HG02885 (cell line): ENCODE data around the gene CIDEA.

Experiments
- ATAC-seq: cut with Tn5 transposase; IDR thresholded peaks from one replicate; pipeline ENCODE4 v1.9.1; 2021; ENCODE audit warnings: mild to moderate bottlenecking; ENCODE audit not compliant: unreplicated experiment, poor library complexity

The CIDEA gene

DNA sequence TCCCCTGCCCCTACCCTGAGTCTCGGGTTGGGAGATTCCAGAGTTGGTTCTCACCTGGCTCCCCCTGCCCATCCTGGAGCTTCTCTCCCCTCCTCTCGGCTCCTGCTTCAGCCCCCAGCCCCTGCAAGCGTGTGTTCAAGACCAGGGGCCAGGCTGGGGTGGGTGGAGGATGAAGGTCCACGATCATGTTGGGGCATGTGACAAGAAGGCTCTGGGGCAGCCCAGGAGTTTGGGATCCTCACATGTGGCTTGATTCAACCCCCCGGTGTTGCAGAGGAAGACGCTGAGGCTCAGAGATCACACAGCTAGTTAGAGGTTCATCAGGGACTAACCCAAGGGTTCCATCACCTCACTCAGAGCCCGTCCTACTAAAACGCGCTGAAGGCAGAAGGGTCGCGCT, 39.7 kb downstream of the CIDEA start:
- ATAC-seq, result no peak

- no peak for ATAC-seq
Measured at GRCh38 chr18:12295389-12296086, 41.4 kb downstream of the CIDEA start.

GRCh38 chr18:12296087-12296403, 41.9 kb downstream of the CIDEA start:
- ATAC-seq, result no peak

GRCh38 chr18:12296457-12296856, 42.3 kb downstream of the CIDEA start:
- no peak for ATAC-seq

- ATAC-seq, result no peak
Measured at GRCh38 chr18:12299862-12300261, 45.7 kb downstream of the CIDEA start.

- no peak for ATAC-seq
Measured at GRCh38 chr18:12301263-12302005, 47.3 kb downstream of the CIDEA start.

- ATAC-seq, result no peak
Measured at GRCh38 chr18:12302391-12303147, 48.4 kb downstream of the CIDEA start.

GRCh38 chr18:12304351-12305210, 50.4 kb downstream of the CIDEA start:
- ATAC-seq, result no peak

DNA sequence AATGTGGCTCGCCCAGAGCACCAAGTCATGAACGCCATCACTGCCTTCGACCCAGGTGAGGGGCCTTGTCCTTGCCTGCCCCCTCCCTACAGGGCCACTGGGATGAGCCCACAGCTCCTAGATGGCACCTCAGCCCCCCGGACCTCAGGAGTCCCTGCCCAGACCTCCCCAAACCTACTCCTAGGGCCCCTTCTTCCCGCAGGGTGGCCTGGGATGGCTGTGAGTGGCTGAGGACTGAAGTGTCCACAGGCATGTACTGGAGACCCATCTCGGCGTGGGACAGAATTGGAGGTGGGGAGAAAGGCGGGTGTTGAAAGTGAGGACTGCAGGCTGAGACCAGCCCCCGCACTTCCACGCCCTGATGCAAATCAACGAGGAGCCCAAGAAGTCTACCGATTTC, 51.0 kb downstream of the CIDEA start:
- no peak for ATAC-seq

DNA sequence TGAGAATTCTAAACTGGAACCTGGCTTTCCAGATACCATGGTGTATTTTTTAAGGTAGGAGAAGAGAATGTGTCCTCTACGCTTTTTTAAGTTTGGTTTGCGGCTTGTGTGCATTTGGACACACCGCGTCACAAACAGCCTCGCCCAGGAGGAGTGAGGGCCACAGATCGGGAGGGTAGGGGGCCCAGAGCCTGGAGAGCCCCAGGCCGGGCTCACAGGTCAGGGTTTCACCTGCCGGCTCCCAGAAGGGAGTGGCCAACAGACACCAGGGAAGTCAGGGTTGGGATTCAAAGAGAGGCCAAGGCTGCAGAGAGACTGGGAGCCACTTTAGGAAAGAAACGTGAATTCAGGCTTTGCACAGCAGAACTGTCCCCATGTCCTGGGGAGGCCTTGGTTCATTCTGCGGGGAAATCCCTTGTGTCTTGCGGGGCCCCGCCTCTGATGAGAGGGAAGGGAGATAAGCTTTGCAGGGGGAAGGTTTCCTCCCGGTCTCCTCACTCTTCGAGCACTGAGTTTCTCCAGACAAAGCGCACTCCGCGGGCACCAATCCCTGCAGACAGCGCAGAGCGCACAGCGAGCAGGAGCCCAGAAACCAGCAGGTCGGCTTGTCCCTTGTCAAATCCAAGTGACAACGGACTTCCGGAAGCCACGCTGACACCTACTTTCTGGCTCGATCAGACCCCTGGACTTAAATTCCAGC, 51.9 kb downstream of the CIDEA start:
- no peak for ATAC-seq

DNA sequence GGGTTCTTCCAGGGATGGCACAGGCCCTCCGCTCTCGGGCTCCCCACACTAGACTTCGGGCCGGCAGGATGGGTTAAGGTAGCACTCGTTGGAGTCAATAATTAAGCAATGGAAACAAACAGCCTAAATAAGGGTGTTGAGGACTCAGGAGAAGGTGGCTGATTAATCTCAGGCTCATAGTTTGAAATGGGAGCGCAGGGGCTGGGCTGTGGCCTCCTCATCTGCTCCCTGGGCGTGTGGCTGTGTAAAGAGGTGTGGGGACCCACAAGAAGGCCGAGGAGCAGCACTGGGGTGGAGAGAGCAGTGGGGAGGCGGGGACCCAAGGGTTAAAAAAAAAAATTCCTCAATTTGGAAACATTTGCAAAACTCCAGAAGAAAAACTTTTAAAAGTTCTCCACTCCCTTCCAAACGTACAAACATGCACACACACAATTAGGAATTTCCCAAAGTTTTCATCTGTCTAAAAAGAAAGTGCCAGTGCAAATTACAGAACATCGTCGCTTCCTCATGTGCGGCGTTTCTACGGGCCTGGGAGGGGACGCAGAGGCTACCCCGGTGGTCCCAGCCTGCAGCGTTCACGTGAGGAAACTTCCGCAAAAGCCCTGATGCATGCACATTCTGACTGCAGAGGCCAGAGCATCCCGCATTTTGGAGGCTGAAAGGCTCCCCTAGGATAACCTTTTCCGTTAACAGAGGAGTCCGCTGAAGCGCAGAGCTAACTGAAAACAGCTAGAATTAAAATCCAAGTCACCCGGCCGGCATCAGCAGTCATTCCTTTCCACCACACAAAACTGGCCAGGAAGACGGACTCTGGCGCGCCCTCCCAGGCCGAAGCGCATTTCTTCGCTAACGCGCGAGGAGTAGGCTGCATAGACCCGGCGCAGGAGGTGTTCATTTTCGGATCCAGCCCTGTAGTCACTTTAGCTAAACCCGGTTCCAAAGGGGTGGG, 52.9 kb downstream of the CIDEA start:
- ATAC-seq, result no peak

- ATAC-seq, result peak; percentile 67
Measured at GRCh38 chr18:12307701-12308385, 53.7 kb downstream of the CIDEA start, which contains the start of gene TUBB6. Gene TUBB6, plus strand, starts transcription at chr18:12308241. Its CDS starts 52 bp downstream, at chr18:12308293.

DNA sequence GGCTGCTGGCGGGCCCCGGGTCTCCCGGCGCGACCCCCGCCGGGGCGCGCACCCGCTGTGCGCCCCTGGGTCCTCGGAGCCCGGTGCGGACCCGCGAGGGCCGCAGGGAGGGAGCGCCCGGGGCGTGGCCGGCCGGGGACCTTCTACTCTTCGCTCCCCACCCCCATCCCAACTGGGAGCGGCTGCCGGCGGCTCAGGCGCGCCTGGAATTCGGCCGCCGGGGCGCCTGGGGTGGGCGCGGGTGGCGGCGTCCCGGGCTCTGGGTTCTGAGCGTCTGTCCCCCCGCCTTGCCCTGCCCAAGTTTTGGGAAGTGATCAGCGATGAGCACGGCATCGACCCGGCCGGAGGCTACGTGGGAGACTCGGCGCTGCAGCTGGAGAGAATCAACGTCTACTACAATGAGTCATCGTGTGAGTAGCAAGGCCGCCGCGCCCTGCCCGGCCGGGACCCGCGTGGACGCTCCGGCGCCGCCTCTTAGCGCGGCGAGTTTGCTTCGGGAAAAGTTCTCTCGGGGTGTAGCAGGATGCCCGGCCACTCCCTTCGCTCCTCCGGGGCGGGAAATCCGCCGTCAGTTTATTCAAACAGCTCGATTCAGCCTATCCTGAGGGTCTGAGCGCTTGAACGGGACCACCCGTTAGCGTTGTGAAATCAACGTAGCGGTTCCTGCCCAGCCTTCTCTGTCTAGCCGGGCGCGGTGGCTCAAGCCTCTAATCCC, 54.4 kb downstream of the CIDEA start:
- peak; percentile 75 for ATAC-seq

GRCh38 chr18:12309683-12310198, 55.6 kb downstream of the CIDEA start:
- ATAC-seq, result no peak

DNA sequence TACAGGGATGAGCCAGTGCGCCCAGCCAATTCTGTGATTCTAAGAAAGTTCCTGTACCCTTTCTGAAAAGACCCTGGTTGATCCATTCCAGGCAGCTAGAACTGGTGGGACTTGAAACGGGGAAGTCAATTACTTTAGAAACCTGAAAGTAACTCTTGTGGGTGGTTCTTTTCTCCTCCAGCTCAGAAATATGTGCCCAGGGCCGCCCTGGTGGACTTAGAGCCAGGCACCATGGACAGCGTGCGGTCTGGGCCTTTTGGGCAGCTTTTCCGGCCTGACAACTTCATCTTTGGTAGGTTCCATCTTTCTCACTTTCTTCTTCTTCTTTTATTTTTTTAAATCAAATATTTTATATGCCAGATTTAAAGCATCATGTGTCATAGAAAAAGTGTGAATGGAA, 56.6 kb downstream of the CIDEA start:
- ATAC-seq, result no peak

- ATAC-seq, result no peak
Measured at GRCh38 chr18:12312976-12313375, 58.8 kb downstream of the CIDEA start.

DNA sequence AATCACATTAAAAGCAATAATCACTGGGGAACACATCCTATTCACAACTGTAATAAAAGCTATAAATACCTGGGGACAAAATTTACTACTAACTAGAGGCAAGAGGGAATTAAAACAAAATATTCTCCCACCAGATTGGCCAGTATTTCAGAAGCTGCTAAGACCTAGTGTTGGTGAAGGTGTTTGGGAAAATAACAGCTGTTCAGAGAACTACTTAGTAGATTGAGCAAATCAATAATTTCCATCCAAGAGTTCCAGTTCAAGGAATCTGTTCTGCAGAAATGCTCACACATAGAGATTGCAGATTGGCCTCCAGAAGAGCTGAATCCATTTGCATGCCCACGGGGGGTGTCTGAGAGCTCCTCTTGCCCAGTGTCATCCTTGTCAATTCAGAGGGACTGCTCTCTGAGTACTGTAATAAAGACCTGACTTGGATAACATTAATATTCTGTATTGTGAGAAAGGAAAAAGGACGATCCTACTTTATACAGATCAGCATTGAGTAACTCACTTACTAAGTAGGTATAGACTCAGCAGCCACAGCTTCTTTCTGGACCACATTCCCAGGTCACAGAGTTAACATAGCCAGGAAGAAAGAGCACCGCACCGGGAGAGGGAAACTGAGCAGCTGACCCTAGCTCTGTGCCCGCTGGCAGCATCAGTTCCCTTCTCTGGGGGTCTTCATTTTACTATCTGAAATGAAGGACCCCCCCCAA, 59.5 kb downstream of the CIDEA start:
- no peak for ATAC-seq
